IMR-90 (cell line): ENCODE measurements around the gene SLC4A2. TPM values are rescaled to one million over a fixed set of nuclear protein-coding genes. Genes with fewer than 3 reads are reported as not detected.
A peak's percentile ranks its signal among the peaks of the same experiment; 100 is the strongest.

ENCODE experiments used
- MAZ ChIP-seq: IDR thresholded peaks from 2 replicates; pipeline ENCODE4 v1.6.1; 2012; ENCODE audit warnings: low read depth, mild to moderate bottlenecking, low read length, improper control_type of control experiment, moderate library complexity, borderline replicate concordance
- polyA plus RNA-seq, 3 experiments: library from polyadenylated mRNA; depleted of rRNA; stranded (reverse); fragments of >200 nt; gene quantifications; 2 replicates each; pipeline ENCODE4 v1.2.3, GENCODE V29; 2012; ENCODE audit warnings: low replicate concordance in 1 of 3
- total RNA-seq: library from RNA; depleted of rRNA; stranded (reverse); fragments of >200 nt; gene quantifications from 2 replicates; pipeline ENCODE4 v1.2.3, GENCODE V29; 2012
- TF ChIP-seq, protein P1 (sequence below): conservative IDR thresholded peaks from 2 replicates; pipeline ENCODE4 v1.5.1; 2012; ENCODE audit warnings: mild to moderate bottlenecking, low read depth, low read length, improper control_type of control experiment

The SLC4A2 gene
- total and polyA plus RNA-seq, 2 of the 4 experiments (the other 2 are of a cell fraction): 29.6 to 91.0 TPM

DNA sequence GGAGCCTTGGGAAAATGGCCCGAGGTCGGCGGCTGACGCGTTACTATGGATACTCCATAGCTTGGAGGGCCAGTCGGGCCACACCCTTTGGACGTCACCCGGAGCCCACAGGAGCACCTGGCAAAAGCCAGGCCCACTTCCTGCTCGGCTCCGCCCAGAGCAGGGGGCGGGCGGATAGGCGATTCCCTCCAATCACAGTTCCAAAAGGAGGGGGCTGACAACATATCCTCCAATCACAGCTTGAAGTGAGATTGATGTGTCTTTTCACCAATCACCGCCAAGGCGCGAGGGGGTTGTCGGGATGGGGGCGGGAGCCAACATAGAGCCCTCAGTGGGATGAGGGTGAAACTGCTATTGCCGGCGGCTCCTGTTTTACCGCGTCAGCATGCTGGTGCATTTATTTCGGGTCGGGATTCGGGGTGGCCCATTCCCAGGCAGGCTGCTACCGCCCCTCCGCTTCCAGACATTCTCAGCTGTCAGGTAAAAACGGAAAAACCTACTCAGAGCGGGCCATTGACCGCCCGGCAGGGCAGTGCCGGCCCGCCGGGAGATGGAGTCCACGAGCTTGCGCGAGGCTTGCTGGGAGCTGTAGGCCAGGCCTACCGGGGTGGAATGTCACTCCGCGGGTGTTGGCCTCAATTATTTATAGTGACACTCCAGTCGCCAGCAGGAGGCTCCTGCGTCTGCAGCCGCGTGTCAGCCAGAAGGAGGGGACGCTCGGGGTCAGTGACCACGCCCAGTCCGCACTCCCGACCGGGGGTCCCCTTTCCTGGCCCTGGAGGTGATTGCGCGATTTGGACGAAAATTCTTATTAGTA, 31.1 kb upstream of the SLC4A2 start, which contains the start of gene ABCB8 (continued):
- TF ChIP-seq, protein P1, sequence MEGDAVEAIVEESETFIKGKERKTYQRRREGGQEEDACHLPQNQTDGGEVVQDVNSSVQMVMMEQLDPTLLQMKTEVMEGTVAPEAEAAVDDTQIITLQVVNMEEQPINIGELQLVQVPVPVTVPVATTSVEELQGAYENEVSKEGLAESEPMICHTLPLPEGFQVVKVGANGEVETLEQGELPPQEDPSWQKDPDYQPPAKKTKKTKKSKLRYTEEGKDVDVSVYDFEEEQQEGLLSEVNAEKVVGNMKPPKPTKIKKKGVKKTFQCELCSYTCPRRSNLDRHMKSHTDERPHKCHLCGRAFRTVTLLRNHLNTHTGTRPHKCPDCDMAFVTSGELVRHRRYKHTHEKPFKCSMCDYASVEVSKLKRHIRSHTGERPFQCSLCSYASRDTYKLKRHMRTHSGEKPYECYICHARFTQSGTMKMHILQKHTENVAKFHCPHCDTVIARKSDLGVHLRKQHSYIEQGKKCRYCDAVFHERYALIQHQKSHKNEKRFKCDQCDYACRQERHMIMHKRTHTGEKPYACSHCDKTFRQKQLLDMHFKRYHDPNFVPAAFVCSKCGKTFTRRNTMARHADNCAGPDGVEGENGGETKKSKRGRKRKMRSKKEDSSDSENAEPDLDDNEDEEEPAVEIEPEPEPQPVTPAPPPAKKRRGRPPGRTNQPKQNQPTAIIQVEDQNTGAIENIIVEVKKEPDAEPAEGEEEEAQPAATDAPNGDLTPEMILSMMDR: peak; percentile 44
- peak; percentile 86; the same call in 1 of the 2 replicates for TF ChIP-seq MAZ
